Left colon (tissue), 2 donors: Measurements from ENCODE around the gene ANXA4. TPM values are rescaled to one million over a fixed set of nuclear protein-coding genes. Genes with fewer than 3 reads are reported as not detected.
"Not testable (repeated sequence)": the region's sequence is repeated elsewhere in the genome, so short reads cannot be mapped to it uniquely, and the experiment has no call there.

Experiments used
- ATAC-seq: fragments of 200-7000 bp; cut with Tn5 transposase; one replicate; pipeline ENCODE4 v1.9.1; 2020; ENCODE audit warnings: mild to moderate bottlenecking, moderate library complexity
- DNase-seq, 2 donors: peaks; one replicate each; pipeline ENCODE4 v3.0.0-alpha.2; 2020
- intact Hi-C, 2 donors: fragments of 100-400 bp; cut with DNase I in 1 of 2; cut with micrococcal nuclease in 1 of 2; formaldehyde crosslinking; loops; one replicate each; pipeline versions ENCODE4 v1.11.2 to v1.14.0; 2022; cut with DNase I, micrococcal nuclease
- total RNA-seq, 2 donors: library from RNA; stranded (reverse); fragmentation: NEBNext Ultra II Directional; extraction: Animal tissue kit (Norgen Biotek cat#: 25700); gene quantifications; one replicate each; pipeline ENCODE4 v1.2.1, GENCODE V29; 2021
- donor health status: DM: no; HTN: no; CAD: no.
- donor health status: DM: yes; HTN: yes; CAD: no.

Gene ANXA4
- total RNA-seq, 2 donors from 2014 or later: 271 to 289 TPM

- intact Hi-C loops: loop anchor here in 1 of 2 donors (5.0 to 10.0 kb wide), 2 partner anchors 95 to 262 kb away; no protein-coding TSS in a partner anchor
- DNase-seq: peak; percentile 66 to 72
- ATAC-seq: peak; percentile 82
These were observed 75.1 kb downstream of the ANXA4 start for GRCh38 chr2:69816923-69817542.

DNA sequence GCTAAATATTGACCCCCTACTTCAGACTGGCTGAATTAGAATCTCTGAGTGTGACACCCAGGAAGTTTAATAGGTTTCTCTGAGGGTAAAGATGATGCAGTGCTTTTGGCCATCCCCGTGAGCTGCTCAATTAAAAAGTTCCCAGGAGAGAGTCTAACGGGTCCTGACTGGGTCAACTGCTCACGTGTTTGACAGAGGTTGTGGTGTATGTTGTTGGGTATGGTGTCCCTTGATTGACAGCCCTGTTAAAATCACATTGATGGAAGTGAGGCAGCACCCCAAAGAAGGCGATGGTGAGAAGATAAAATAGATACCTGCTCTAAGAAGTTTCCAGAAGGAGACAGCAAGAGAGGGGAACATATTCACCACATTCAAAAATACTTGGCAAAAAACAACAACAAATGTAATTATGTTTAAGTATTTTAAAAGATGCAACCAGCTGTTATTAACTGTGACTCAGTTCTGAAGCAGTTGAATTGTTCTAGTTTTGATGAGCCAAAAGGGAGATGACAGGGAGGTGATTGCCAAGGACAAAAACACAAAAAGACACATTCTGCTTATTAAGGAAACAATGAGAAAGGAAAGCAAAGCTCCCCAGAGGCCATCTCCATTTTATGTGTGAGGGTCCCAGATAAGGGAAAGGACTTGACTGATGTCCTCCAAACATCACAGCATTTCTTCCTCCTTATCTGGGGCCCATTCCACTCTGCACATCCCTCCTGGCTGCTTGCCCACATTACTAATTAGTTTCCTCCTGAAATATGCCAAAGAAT is 76.0 kb downstream of the ANXA4 start:
- intact Hi-C loops: loop anchor here in 1 of 2 donors (5.0 to 10.0 kb wide), 2 partner anchors 96 to 263 kb away; no protein-coding TSS in a partner anchor

GRCh38 chr2:69827796-69828540 is 86.0 kb downstream of the ANXA4 start:
- DNase-seq (no peak), ATAC-seq (no peak)
- intact Hi-C loops: no loop called here

More for the DNA sequence above, 76.0 kb downstream of the ANXA4 start:
- DNase-seq (no peak), ATAC-seq (no peak)

- ATAC-seq (no peak), DNase-seq (no peak)
- intact Hi-C loops: no loop called here
These were observed 87.0 kb downstream of the ANXA4 start for GRCh38 chr2:69828938-69829255.

GRCh38 chr2:69829256-69830044 is 87.5 kb downstream of the ANXA4 start, which contains the start of gene GMCL1:
TSS of gene GMCL1 (plus strand) at chr2:69829660. CDS start at chr2:69829893, 233 bp downstream.
- ATAC-seq (peak; percentile 90), DNase-seq (peak; percentile 96 to 99)
- intact Hi-C loops: no loop called here

- intact Hi-C loops: no loop called here
- peak; percentile 64 to 71 for DNase-seq
- ATAC-seq: peak; percentile 70
These were observed 88.3 kb downstream of the ANXA4 start for GRCh38 chr2:69830045-69830905.

DNA sequence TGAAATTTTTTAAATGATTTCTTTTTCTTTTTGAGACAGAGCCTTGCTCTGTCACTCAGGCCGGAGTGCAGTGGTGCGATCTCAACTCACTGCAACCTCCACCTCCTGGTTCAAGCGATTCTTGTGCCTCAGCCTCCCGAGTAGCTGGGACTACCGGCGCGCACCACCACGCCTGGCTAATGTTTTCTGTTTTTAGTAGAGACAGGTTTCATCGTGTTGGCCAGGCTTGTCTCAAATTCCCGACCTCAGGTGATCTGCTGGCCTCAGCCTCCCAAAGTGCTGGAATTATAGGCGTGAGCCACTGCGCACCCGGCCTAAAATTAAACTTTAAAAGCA is 88.9 kb downstream of the ANXA4 start:
- DNase-seq, ATAC-seq, intact Hi-C loops: not testable (repeated sequence)

DNA sequence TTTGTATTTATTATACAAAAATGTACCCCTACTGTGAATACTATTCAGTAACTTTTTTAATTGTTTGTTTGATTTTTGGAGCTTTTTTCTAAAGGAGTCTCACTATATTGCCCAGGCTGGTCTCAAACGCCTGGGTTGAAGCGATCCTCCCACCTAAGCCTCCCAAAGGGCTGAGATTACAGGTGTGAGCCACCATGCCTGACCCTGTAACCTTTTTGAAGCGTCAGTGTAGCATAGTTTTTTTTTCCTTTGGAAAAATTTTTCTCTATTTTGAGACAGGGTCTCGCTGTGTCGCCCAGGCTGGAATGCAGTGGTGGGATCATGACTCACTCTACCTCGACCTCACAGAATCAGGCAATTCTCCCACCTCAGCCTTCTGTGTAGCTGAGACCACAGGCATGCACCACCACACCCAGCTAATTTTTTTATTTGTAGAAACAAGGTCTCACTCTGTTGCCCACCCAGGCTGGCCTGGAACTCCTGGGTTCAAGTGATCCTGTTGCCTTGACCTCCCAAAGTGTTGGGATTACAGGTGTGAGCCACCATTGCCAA is 89.5 kb downstream of the ANXA4 start:
- DNase-seq: no peak
- intact Hi-C loops: no loop called here
- no peak for ATAC-seq

GRCh38 chr2:69833752-69834151 is 91.8 kb downstream of the ANXA4 start:
- ATAC-seq (no peak), DNase-seq (no peak)
- intact Hi-C loops: no loop called here

DNA sequence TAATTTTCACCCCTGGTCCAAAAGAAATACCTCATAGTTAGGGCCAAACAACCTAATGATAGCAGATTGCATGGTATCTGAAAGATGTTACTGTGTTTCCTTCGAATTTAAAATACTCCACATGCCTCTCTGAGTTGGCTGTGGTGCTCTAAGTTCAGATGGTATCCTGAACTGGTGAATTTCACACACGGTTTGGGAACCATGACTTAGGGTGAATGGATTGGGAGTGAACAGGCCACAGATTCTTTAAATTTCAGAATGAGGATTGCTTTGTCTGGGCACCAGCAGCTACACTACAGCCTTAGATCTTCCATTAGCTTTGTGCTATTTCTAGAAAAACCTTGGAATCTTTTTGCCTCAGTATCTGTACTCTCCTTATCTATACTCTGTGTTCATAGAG is 93.7 kb downstream of the ANXA4 start:
- ATAC-seq: no peak
- intact Hi-C loops: no loop called here
- DNase-seq: no peak

- no peak for DNase-seq
- no peak for ATAC-seq
- intact Hi-C loops: no loop called here
These were observed 94.4 kb downstream of the ANXA4 start for GRCh38 chr2:69836316-69836715.

- DNase-seq: no peak
- ATAC-seq: no peak
- intact Hi-C loops: no loop called here
These were observed 95.6 kb downstream of the ANXA4 start for GRCh38 chr2:69837533-69837932.

DNA sequence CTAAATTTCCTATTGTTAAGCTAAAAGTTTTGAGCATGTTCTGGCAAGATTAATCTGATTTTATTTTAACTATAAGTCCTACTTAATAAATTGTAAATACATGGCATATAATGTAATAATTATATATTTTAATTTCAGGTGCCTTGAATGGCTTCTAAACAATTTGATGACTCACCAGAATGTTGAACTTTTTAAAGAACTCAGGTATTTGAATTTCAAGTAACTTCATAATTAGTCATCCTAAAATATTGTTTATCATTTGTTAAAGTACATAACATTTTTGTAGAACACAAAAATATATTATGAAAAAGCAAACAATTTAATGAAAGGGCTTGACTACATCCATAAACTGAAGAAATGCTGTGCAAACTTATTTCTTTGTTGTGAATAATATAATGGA is 102.1 kb downstream of the ANXA4 start:
- DNase-seq (no peak), ATAC-seq (no peak)
- intact Hi-C loops: no loop called here

GRCh38 chr2:69844560-69844959 is 102.6 kb downstream of the ANXA4 start:
- DNase-seq (no peak), ATAC-seq (no peak)
- intact Hi-C loops: no loop called here

DNA sequence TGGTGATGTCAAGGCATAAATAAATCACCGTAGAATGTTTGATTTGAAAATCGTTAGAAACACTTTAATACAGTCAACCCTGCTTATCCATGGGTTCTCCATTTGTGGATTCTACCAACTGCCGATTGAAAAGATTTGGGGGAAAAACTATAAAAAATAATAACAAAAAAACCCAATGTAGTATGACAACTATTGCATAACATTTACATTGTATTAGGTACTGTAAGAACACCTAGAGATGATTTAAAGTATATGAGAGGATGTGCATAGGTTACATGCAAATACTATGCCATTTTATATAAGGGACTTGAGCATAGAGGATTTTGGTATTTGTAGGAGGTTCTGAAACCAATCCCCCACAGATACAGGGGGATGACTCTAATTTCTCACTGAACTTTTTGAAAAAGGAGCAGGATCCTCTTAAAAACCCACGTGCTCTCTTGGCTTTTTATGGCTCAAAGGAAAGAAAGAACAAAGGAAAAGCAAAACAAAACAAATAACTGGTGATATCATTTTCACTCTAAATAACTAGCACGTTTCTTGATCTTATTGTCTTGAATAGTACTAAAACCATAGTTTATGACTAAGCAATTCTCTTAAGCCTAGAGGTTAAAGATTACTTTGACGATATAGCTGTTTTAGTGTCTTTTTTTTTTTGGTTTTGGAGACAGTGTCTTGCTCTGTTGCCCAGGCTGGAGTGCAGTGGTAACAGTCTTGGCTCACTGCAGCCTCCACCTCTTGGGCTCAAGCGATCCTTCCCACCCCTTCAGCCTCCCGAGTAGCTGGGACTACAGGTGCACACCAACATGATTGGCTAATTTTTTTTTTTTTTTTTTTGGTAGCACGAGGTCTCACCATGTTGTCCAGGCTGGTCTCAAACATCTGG is 104.5 kb downstream of the ANXA4 start:
- intact Hi-C loops: no loop called here
- ATAC-seq (no peak), DNase-seq (no peak)

DNA sequence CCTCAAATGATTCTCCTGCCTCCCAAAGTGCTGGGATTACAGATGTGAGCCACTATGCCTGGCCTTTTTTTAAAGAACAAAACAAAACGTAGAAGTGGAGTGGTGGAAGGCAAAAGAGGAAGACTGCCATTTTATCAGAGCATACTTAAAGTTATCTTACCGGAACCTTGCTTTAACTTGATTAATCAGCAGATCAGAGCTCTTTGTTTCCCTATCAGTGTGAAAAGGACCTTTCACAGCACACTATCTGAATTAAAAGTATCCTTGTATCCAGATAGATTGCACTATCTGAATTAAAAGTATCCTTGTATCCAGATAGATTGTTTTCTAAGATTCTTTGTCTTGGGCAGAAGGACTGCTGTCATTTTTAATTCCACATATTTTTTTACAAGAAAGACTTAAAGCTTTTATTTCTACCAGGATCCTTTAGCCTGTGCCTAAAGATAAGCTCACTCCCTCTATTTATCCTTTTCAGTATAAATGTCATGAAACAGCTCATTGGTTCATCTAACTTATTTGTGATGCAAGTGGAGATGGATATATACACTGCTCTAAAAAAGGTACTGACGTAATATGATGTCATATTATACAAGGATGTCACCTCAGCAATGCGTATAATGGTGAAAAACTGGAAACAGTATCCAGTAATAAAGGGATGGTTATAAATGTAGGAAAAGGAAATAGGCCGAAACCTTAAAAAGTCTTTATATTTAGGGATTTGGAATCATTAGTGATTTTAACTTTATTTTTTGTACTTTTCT is 105.3 kb downstream of the ANXA4 start:
- no peak for ATAC-seq
- no peak for DNase-seq
- intact Hi-C loops: no loop called here
